HepG2 (cell line): Measurements from ENCODE around the gene ZCCHC10. TPM values are rescaled to one million over a fixed set of nuclear protein-coding genes. Genes with fewer than 3 reads are reported as not detected.
A peak's percentile ranks its signal among the peaks of the same experiment; 100 is the strongest.

ENCODE experiments used
- KDM1A ChIP-seq: IDR thresholded peaks from 2 replicates; pipeline ENCODE4 v1.6.1; 2016; ENCODE audit warnings: missing compliant biosample characterization
- KLF16 ChIP-seq, 2 experiments: sonication (generic) in 1 of 2; formaldehyde crosslinking in 1 of 2; IDR thresholded peaks; 2 replicates each; pipeline versions ENCODE4 v1.6.1 to v1.8.0; 2016 to 2023; ENCODE audit warnings: missing genetic modification reagents in 2 of 2, missing compliant biosample characterization in 1 of 2
- MAFG ChIP-seq: sonication (generic); formaldehyde crosslinking; IDR thresholded peaks from 2 replicates; pipeline ENCODE4 v1.5.1; 2020; ENCODE audit warnings: mild to moderate bottlenecking, missing genetic modification reagents
- MAFK ChIP-seq, 2 experiments: IDR thresholded peaks in 1 of 2; conservative IDR thresholded peaks in 1 of 2; 2 replicates each; pipeline ENCODE4 v1.6.1; 2011; ENCODE audit warnings: improper control_type of control experiment in 2 of 2, low read length in 2 of 2
- SOX5 ChIP-seq: IDR thresholded peaks from 2 replicates; pipeline ENCODE4 v1.6.1; 2016; ENCODE audit warnings: borderline replicate concordance
- ZBTB3 ChIP-seq: sonication (generic); formaldehyde crosslinking; IDR thresholded peaks from 2 replicates; pipeline ENCODE4 v1.4.0; 2020; ENCODE audit warnings: low read depth, mild to moderate bottlenecking, moderate library complexity, missing genetic modification reagents, borderline replicate concordance
- ZBTB8A ChIP-seq: sonication (generic); formaldehyde crosslinking; IDR thresholded peaks from 2 replicates; pipeline ENCODE4 v1.4.0; 2020; ENCODE audit warnings: mild to moderate bottlenecking, low read depth, missing genetic modification reagents, borderline replicate concordance
- ZFP62 ChIP-seq: sonication (generic); formaldehyde crosslinking; IDR thresholded peaks from 2 replicates; pipeline ENCODE4 v1.4.0; 2020; ENCODE audit warnings: missing genetic modification reagents
- ZMYM3 ChIP-seq: sonication (generic); formaldehyde crosslinking; IDR thresholded peaks from 2 replicates; pipeline ENCODE4 v1.5.1; 2020; ENCODE audit warnings: mild to moderate bottlenecking, missing genetic modification reagents
- ZNF124 ChIP-seq: sonication (generic); formaldehyde crosslinking; IDR thresholded peaks from 2 replicates; pipeline ENCODE4 v1.4.0; 2020; ENCODE audit warnings: missing genetic modification reagents
- ZNF138 ChIP-seq: sonication (generic); formaldehyde crosslinking; IDR thresholded peaks from 2 replicates; pipeline ENCODE4 v1.5.0; 2020; ENCODE audit warnings: mild to moderate bottlenecking, low read depth, missing genetic modification reagents
- ZNF251 ChIP-seq: sonication (generic); formaldehyde crosslinking; IDR thresholded peaks from 2 replicates; pipeline ENCODE4 v1.9.0; 2021; ENCODE audit warnings: mild to moderate bottlenecking, missing genetic modification reagents
- ZNF318 ChIP-seq: sonication (generic); formaldehyde crosslinking; IDR thresholded peaks from 2 replicates; pipeline ENCODE4 v1.4.0; 2020; ENCODE audit warnings: mild to moderate bottlenecking, missing genetic modification reagents
- ZNF335 ChIP-seq: sonication (generic); formaldehyde crosslinking; IDR thresholded peaks from 2 replicates; pipeline ENCODE4 v1.4.0; 2020; ENCODE audit warnings: missing genetic modification reagents
- ZNF44 ChIP-seq: sonication (generic); formaldehyde crosslinking; IDR thresholded peaks from 2 replicates; pipeline ENCODE4 v1.5.1; 2020; ENCODE audit warnings: mild to moderate bottlenecking, missing genetic modification reagents
- ZNF513 ChIP-seq: sonication (generic); formaldehyde crosslinking; conservative IDR thresholded peaks from 2 replicates; pipeline ENCODE4 v1.5.0; 2020; ENCODE audit warnings: missing genetic modification reagents
- ZNF703 ChIP-seq: sonication (generic); formaldehyde crosslinking; IDR thresholded peaks from 2 replicates; pipeline ENCODE4 v1.5.1; 2020; ENCODE audit warnings: missing genetic modification reagents, mild to moderate bottlenecking, moderate library complexity, borderline replicate concordance
- ZNF740 ChIP-seq: sonication (generic); formaldehyde crosslinking; IDR thresholded peaks from 2 replicates; pipeline ENCODE4 v1.4.0; 2020; ENCODE audit warnings: missing genetic modification reagents
- ZNF883 ChIP-seq: sonication (generic); formaldehyde crosslinking; IDR thresholded peaks from 2 replicates; pipeline ENCODE4 v1.5.1; 2020; ENCODE audit warnings: mild to moderate bottlenecking, missing genetic modification reagents; ENCODE audit errors: not compliant biosample characterization
- polyA plus RNA-seq, 8 experiments: library from polyadenylated mRNA; depleted of rRNA in 3 of 8; stranded (reverse) in 7 of 8; unstranded in 1 of 8; fragments of >200 nt; fragmentation: Illumina TruSeq in 4 of 8; extraction: Trizol in 4 of 8; gene quantifications; 2 replicates each; pipeline versions ENCODE4 v1.2.1 to v1.2.3, GENCODE V29; 2011 to 2016; ENCODE audit warnings: low read depth in 4 of 8, missing spikeins in 1 of 8, mixed read lengths in 1 of 8; ENCODE audit not compliant: insufficient read depth in 1 of 8
- total RNA-seq, 5 experiments: library from RNA; depleted of rRNA; stranded (reverse); fragments of >200 nt; fragmentation: Illumina TruSeq; extraction: Trizol; gene quantifications; 2 replicates each; pipeline ENCODE4 v1.2.3, GENCODE V29; 2016; ENCODE audit warnings: low read depth in 1 of 5

ZCCHC10 gene
- total and polyA plus RNA-seq, 2 of the 13 experiments (the other 11 are each of a cell fraction or from before 2014, with no cell fraction given) = 40.7 to 48.2 TPM

- no peak for TF ChIP-seq ZNF318
- TF ChIP-seq KDM1A = no peak
- TF ChIP-seq ZNF703 (CRISPR knock-in tag) = peak; percentile 60; the same call in 1 of the 2 replicates
- TF ChIP-seq ZNF883 = peak; percentile 60
- TF ChIP-seq SOX5 = peak; percentile 59; the same call in 1 of the 2 replicates
- TF ChIP-seq ZMYM3 (CRISPR knock-in tag) = peak; percentile 48; the same call in 1 of the 2 replicates
- 0 out of 2 replicates have a peak, but pooled peaks have one; percentile 42 for TF ChIP-seq ZNF124 (CRISPR knock-in tag)
- TF ChIP-seq ZBTB8A (CRISPR knock-in tag) = peak; percentile 92; the same call in 1 of the 2 replicates
- peak in 1 of 2 experiments; percentile 82; a peak in 3 of 4 replicates for TF ChIP-seq KLF16 (CRISPR knock-in tag; IDR thresholded peaks at IDR 0.05)
- peak; percentile 74; the same call in 1 of the 2 replicates for TF ChIP-seq ZNF740
- no peak; the same call in 1 of the 2 replicates for TF ChIP-seq ZNF251
- no peak for TF ChIP-seq ZNF138 (CRISPR knock-in tag)
- no peak for TF ChIP-seq ZNF513 (CRISPR knock-in tag)
- no peak for TF ChIP-seq MAFG (CRISPR knock-in tag)
- 0 out of 2 replicates have a peak, but pooled peaks have one; percentile 13 for TF ChIP-seq ZBTB3 (CRISPR knock-in tag)
- TF ChIP-seq MAFK (conservative IDR thresholded peaks at IDR 0.05 in 1 of 2, IDR thresholded peaks at IDR 0.05 in 1 of 2; ENCODE audit: low read length in 2 of 2) = no peak
- no peak for TF ChIP-seq ZFP62 (CRISPR knock-in tag)
- 0 out of 2 replicates have a peak, but pooled peaks have one; percentile 31 for TF ChIP-seq ZNF44 (CRISPR knock-in tag)
- TF ChIP-seq ZNF335 (CRISPR knock-in tag) = peak; percentile 76
Measured at GRCh38 chr5:132963171-132964104, 62.9 kb downstream of the ZCCHC10 start, which contains the start of gene AFF4 (continued).
